ENCODE measurements around the gene LTO1.
"Not testable (repeated sequence)": the region's sequence is repeated elsewhere in the genome, so short reads cannot be mapped to it uniquely, and the experiment has no call there.

LTO1 gene

DNA sequence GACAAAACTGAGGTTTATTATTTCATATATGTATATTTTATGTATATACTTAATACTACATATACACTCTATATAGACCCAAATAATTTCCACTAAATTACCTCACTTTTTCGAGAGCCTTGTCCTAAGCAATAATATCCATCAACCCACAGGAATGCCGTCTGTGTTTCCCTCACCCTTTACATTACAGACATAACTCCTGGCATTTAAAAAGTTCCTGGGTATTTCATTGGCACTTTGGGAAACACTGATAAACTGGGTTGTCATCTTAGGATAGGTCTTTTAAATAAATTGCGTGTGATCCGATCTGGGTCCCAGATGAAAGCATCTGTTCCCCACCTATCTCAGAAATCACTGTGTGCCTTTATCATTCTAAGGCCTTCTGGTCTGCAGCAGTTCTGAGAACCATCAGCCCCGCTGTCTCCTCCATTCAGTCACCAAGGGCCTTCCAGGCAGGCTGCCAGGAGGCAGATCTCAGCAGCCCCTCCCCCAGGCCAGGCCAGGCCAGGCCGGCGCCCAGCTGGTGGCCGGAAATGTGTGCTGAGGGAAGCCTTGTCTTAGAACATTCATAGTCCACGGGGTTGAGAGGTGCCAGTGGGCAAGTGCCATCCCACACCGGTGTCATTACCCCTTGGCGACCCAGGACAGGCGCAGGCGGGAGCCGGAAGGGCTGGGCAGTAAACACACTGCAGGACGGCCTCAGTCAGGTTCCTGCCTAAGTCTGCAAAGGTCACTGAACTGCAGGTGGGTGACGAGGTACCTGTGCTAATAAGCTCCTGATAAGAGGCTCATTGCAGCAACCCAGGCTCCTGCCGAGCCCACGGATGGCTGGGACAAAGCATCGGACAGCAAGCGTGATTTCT lies 25.4 kb upstream of the LTO1 start:
- no peak for DNase-seq (ENCODE audit: low read depth in 2 of 2)

DNA sequence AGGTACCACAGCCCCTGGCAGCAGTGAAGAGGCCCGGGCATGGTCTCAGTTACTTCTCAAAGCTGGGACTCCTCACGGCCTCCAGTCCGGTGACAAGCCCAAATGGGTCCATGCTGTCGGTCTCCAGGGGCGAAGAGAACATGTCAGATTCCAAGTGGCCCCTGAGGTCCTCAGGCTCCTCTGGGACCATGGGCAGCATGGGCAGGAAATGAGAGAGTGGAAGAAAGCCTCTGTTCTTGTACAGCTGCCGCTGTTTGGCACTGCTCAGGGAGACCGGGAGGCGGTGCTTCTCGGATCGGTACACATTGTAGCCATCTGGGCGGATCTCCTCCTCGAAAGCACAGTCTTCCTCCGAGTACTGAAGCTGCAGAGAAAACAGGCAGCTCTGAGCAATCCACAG lies 24.1 kb upstream of the LTO1 start:
- no peak for DNase-seq (ENCODE audit: low read depth in 2 of 2)

DNA sequence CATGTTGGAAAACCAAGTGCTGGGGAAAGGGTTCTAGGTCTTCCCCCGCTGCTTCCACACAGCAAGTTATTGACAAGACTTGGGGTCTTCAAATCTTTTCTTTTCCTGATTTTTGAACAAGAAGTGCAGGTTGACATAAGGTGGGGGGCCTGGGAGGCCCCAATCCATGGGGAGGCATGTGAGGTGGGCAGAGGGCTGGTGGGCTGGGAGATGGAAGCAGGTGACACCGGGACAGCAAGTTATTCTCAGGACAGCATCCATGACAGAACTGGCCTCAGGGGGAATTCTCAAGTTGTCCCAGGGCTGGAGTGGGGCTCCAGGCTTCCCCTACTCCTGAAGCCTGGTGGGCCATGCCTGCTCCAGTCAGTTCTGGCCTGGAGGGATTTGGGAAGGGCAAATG lies 23.2 kb upstream of the LTO1 start:
- no peak for DNase-seq (ENCODE audit: low read depth in 2 of 2)

DNA sequence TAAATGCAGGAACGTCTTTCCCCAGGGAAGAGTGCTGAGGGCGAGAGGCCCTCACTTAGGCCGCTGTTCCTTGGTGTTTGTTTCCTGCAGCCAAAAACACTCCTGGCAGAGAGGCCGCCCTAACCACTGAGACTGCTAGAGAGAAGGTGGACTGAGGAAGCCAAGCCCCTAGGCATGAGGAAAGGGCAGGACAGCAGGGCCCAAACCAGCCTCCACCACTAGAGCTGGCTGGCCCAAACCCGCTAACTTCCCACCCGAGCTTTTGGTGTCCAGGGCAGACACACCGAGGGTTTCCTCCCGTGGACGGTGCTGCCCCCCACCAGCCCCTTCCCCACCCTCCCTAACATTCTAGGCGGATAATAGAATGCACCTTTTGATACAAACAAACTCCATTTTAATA lies 22.7 kb upstream of the LTO1 start:
- DNase-seq (ENCODE audit: low read depth in 2 of 2) = no peak

DNA sequence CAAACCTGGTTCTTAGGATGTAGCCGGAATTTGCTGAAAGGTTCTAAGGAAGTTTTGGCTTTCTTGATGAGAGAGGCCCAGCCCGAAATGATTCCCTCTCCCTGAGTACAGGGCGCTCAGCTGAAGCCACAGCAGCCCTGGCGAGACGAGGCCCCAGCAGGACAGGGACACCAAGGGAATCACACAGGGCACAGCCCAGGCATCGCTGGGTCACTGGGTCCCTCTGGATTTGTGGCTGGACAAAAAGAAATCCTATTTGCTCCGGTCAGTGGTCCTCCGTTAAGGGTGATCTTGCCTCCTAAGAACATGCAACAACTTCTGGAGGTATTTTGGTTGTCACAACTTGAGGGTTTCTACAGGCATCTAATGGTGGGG lies 22.3 kb upstream of the LTO1 start:
- DNase-seq (ENCODE audit: low read depth in 2 of 2) = no peak

DNA sequence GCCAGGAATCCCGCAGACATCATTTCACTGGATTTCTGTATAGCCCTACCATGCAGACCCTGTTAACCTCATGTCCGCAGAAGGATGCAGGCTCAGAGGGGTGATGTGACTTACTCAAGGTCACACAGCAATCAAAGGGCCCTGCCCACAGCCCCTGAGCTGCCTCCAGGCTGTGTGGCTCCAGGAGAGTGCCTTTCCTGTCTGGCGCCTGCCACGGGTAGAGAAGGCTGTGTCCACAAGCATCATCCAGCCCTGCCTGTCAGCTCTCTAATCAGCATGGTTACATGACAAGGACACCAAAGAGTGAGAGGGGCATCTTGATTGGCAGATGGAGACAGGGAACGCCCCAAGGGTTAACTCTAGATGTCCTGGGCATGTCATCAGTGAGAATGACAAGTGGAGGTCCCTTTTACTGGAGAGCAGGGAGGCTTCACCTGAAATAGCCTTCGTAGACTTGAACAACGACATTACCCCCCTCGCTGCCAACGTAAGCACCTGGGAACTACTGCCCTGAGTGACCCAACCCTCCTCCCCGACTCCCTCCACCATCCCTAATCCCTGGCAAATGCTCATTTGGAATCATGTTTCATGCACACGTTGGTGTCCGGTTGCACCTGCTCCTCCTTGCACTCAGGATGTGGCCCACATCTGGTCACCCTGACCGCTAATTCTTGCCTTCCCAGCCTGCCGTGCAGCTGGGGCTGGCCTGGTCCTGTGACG lies 21.8 kb upstream of the LTO1 start:
- no peak for DNase-seq (ENCODE audit: low read depth in 2 of 2)

DNA sequence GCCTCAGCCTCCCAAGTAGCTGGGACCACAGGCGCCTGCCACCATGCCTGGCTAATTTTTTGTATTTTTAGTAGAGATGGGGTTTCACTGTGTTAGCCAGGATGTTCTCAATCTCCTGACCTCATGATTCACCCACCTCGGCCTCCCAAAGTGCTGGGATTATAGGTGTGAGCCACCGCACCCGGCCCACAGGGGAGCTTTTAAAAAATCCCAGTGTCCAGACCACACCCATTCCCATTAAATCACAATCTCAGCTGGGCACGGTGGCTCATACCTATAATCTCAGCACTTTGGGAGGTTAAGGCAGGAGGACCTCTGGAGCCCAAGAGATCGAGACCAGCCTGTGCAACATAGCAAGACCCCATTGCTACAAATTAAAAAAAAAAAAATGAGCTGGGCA lies 20.8 kb upstream of the LTO1 start:
- not testable (repeated sequence) for DNase-seq (ENCODE audit: low read depth in 2 of 2)

DNA sequence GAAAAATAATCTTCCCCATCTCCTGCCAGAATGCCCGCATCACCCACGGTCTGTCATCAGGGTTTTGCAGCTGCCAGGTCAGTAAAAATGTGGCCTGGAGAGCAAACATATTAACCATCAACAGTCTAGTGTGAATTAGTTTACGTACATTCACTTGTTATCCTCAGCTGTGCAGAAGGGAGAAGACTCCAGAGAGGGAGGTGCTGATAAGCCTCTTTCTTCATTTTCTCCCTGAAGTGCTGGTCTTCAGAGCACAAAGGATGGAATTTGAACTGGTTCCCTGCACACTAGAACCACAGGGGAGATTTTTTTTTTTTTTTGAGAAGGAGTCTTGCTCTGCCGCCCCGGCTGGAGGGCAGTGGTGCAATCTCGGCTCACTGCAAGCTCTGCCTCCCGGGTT lies 20.4 kb upstream of the LTO1 start:
- no peak for DNase-seq (ENCODE audit: low read depth in 2 of 2)

DNA sequence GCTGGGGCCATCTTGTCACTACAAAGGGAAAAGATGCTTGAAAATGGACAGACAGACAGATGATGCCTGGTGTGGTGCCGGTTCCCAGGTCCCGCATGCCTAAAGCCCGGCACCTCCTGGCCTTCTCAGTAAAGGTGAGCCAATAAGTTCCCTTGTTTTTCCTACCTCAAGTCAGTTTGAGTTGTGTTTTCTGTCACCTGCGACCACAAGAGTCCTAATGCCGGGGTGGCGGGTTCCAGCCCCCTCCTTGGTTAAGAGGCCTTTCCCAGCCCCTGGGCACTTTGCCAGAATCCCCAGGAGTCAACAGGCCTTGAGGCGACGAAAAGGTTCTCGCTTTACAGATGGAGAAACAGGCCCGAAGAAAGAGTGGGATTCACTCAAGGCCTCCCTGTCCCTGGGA lies 19.6 kb upstream of the LTO1 start:
- no peak for DNase-seq (ENCODE audit: low read depth in 2 of 2)

DNA sequence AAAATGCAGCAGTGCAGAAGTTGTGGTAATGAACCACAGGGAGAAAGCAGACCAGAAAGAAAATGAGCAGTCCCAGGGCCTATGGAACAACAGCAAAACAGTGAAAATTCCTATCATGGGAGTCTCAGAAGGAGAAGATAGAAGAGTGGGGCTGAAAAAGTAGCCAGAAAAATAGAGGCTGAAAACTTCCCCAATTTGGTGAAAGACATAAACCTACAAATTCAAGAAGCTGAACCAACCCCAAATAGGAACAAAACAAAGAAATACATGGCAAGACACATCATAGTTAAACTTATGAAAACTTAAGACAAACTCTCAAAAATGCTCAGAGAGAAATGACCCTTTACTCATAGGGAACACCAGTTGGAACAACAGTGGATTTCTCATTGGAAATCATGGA lies 17.3 kb upstream of the LTO1 start:
- DNase-seq (ENCODE audit: low read depth in 2 of 2) = no peak

DNA sequence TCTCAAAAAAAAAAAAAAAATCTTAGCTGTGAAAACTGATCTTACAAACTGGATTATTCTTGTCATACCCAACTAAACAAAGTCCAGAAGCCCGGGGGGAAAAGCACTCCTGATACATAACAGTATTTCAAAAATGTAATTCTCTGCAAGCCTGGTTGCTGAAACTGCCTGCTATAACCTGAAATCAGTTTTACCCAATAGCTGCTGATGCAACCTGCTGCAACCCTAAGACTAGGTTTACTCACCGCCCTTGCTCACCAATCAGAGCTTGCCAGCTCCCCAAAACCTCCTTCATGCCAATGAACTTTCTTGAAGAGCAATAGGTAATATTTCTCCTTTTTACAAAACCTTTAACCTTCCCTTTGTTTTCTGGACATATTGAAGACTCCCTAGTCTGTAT lies 16.3 kb upstream of the LTO1 start:
- DNase-seq (ENCODE audit: low read depth in 2 of 2) = no peak

DNA sequence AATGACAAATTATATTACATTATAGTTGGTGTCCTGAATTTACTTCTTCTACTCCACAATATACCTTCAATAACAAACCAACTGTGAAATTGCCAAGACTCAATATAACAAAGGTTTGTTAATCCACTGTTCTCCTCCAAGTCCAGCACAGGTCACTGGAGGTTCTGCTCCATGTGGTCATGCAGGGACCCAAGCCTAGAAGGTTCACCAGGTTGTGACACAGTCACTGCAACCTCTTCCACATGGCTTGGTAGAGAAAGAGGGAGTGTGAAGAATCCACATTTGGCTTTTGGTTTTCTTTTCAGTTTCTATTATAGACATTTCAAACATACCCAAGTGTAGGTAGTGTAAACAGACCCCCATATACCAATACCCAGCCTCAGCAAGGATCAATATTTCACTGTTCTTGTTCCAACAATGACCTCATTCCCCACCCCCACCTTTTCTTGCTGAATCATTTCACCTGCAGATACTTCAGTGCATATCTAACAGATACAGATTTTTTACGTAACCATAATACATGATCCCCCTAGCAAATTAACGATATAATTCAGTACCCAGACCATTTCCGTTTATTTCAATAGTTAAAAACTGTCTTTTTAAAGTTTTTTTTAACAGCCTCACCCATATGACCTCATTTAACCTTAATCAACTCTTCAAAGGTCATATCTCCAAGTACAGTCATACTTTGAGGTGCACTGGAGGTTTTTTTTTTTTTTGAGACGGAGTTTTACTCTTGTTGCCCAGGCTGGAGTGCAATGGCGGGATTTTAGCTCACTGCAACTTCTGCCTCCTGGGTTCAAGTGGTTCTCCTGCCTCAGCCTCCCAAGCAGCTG lies 14.5 kb upstream of the LTO1 start:
- no peak for DNase-seq (ENCODE audit: low read depth in 2 of 2)

DNA sequence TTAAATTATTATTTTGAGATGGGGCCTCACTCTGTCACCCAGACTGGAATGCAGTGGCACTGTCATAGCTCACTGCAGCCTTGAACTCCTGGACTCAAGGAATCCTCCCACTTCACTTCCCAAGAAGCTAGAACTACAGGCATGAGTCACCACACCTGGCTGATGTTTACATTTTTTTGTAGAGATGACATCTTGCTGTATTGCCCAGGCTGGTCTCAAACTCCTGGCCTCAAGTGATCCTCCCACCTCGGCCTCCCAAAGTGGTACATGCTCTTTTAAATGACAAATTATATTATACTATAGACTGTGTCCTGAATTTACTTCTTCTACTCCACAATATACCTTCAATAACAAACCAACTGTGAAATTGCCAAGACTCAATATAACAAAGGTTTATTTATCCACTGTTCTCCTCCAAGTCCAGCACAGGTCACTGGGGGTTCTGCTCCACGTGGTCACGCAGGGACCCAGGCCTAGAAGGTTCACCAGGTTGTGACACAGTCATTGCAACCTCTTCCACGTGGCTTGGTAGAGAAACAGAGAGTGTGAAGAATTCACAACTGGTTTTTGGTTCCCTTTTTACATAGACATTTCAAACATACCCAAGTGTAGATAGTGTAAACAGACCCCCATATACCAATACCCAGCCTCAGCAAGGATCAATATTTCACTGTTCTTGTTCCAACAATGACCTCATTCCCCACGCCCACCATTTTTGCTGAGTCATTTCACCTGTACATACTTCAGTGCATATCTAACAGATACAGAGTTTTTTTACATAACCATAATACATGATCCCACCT lies 13.0 kb upstream of the LTO1 start:
- DNase-seq (ENCODE audit: low read depth in 2 of 2) = not testable (repeated sequence)

DNA sequence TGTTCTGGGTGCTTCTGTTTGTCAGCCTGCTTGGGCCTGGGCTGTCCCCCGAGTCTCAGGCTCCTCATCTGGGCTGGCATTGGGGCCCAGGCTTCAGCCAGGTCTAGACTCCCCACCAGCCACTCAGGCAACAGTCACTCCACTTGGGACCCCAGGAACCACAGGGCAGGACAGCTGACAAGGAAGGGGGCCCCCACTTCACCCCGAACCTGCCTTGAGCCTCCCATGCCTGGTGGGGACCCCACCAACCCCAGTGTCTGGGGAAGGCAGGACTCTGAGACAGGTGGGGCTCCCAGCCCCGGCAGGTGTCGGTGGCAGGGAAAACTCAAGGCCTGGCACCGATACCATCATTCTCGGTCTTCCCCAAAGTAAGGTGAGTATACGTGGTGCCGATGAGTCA lies 11.7 kb upstream of the LTO1 start:
- DNase-seq (ENCODE audit: low read depth in 2 of 2) = no peak

DNA sequence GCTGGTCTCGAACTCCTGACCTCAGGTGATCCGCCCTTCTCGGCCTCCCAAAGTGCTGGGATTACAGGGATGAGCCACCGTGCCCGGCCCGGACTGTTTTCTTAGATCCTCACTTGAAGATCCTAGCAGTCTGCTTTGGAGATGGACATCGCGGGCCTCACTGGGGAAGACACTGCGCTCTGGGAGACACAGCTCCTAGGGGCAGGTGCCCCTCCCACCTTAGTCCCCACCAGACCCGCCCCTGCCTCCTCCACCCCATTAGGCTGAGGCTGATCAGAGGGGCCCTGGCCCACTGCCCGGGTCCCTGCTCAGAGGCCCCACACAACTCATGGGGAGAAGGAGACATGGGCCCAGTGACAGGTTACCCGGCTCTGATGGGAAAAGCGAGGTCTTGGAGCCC lies 11.3 kb upstream of the LTO1 start:
- no peak for DNase-seq (ENCODE audit: low read depth in 2 of 2)

DNA sequence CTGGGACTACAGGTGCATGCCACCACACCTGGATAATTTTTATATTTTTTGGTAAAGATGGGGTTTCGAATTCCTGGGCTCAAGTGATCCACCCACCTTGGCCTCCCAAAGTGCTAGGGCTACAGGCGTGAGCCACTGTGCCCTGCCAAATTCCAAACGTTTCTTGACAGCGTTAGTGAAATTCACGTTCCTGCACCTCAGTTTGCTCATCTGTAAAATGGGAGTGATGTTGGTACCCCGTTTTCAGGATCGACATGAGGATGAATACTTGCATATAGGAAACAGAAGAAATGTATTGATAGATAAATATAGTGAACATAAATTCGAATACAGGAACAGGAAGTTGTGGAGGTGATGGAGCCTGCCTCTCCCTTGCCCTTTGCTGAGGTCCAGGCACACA lies 10.2 kb upstream of the LTO1 start:
- DNase-seq (ENCODE audit: low read depth in 2 of 2) = no peak

DNA sequence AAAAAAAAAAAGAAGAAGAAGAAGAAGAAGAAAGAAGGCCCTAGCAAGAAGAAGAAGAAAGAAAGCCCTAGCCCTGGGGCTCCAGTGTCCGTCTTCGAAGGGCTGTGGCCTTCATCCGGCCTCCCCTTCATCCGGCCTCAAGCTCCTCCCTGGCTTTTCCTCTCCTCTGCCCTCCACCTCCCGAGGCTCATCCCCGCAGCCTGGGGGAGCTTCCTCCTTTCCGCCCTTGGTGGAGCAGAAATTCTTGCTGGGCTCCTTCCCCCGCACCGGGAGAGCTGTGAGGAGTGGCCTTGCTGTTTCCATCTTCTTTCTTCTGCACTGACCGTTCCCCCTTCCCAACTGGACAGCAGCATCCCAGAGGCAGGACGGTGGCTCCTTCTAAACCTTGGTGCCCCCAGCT lies 9.5 kb upstream of the LTO1 start:
- no peak for DNase-seq (ENCODE audit: low read depth in 2 of 2)

DNA sequence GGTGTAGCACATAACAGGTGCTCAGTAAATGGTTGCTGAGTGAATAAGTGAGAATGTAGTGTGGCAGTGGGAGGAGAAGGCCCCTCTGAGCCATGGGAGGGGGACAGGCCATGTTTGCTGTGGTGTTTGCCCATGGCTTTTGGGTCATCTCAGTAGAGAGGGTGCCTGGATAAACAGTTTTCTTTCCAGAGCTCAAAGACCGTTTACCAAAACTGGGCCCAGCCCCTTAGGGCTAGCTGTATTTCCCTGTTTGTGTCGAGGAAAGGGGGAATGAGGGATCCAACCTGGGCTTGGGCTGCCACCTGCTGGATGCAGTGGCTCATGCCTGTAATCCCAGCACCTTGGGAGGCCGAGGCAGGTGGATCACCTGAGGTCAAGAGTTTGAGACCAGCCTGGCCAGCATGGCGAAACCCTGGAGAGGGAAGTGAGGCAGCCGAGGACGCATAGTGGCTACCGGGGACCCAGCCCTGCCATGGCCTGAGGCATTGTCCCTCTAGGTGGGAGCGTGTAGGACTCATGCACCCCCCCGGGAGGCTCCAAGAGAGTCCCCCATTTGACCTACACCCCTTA lies 8.7 kb upstream of the LTO1 start:
- no peak for DNase-seq (ENCODE audit: low read depth in 2 of 2)

DNA sequence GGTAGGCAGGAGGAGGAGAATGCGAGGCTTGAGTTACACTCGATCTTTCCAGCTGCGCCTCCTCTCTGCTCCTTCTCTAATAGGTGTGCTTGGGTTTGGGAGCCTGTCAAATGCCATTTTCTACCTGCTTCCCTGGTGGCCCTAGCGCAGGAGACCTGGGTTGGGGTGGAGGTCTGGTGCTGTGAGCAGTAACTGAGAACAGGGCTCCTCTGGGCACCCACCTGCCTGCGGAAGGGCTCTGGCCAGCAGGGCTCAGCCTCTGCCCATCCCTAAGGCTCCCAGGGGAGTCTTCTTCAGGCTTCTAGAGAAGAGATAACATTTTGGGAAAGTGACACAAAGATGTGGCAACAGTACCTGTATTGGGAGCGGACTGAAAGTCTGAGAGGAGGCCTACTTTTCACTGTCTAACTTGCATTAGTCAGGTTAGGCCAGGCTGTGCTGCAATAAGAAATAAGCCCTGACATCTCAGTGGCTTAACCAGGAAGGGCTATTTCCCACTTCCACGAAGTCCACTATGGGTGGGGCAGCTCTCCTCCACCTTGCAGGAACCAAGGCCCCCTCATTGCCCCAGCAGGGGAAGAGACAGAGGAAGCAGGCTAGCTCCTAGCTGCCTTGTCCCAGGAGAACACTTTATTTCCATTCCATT lies 7.7 kb upstream of the LTO1 start:
- DNase-seq (ENCODE audit: low read depth in 2 of 2) = no peak

DNA sequence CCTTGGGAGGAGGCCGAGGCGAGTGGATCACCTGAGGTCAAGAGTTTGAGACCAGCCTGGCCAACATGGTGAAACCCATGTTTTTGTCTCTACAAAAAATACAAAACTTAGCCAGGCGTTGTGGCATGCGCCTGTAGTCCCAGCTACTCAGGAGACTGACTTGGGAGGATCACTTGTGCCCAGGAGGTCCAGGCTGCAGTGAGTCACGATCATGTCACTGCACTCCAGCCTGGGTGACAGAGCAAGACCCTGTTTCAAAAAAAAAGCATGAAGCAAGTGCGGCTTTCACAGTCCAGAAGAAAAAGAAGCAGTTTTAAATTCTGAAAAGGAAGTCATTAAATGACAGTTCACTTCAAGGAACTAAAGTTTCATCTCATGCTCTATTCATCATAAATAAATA lies 7.1 kb upstream of the LTO1 start:
- DNase-seq (ENCODE audit: low read depth in 2 of 2) = no peak

DNA sequence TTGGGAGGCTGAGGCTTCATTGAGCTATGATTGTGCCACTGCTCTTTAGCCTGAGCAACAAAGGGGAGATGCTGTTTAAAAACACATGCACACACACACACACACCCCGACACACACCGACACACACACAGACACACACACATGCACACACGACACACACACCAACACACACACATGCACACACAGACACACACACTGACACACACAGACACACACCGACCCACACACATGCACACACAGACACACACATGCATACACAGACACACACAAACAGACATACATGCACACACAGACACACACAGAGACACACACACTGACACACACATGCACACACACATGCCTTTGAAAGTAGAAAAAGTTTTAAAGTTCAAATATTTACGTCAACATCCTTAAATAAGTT lies 5.5 kb upstream of the LTO1 start:
- no peak for DNase-seq (ENCODE audit: low read depth in 2 of 2)
